ENCODE measurements around the gene MYO1F.

Gene MYO1F

DNA sequence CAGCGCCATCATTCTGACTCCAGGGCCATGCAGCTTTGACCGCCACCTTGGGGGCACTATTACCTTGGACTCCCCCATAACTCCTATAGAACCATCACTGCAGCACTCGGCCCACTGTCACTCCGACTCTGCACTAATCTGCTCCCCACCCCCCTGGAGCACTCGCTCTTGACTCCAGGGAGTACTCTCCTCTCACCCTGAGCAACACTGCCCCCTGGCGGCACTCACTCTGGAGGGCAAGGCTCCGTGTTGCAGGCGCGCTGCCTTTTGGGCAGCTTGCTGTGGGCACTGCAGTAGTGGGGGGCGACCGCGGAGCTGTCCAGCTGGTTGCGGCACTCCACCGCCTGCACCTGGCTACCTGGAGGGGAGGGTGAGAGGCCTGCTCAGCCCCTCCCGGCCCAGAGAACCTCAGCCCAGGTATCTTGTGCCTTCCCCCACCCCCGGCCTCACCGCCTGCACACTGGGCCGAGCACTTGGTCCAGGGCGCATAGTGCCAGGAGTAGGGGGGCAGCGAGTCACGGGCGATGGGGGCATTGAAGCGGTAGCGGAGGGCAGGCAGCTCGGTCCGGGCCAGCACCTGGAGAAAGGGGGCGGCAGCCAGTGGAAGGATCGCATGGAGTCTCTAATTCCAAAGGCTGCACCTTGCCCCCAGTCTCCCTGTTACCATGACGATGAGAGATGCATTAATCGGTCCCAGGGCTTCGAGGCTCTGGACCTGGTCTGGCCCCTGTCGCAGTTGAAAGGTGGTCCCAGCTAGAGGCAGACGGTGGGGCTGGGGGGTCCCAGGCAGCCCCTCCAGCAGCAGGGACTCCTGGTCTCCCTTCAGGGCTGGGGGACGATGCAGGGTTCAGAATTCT, 8.9 kb upstream of the MYO1F start:
- DNase-seq (ENCODE audit: low read depth) = no peak
- TF ChIP-seq, protein P1, sequence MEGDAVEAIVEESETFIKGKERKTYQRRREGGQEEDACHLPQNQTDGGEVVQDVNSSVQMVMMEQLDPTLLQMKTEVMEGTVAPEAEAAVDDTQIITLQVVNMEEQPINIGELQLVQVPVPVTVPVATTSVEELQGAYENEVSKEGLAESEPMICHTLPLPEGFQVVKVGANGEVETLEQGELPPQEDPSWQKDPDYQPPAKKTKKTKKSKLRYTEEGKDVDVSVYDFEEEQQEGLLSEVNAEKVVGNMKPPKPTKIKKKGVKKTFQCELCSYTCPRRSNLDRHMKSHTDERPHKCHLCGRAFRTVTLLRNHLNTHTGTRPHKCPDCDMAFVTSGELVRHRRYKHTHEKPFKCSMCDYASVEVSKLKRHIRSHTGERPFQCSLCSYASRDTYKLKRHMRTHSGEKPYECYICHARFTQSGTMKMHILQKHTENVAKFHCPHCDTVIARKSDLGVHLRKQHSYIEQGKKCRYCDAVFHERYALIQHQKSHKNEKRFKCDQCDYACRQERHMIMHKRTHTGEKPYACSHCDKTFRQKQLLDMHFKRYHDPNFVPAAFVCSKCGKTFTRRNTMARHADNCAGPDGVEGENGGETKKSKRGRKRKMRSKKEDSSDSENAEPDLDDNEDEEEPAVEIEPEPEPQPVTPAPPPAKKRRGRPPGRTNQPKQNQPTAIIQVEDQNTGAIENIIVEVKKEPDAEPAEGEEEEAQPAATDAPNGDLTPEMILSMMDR (conservative IDR thresholded peaks at IDR 0.05; ENCODE audit: low read depth, low read length) = peak; percentile 61
- H3K4me3 ChIP-seq (ENCODE audit: low read length) = no peak overlapping the region

DNA sequence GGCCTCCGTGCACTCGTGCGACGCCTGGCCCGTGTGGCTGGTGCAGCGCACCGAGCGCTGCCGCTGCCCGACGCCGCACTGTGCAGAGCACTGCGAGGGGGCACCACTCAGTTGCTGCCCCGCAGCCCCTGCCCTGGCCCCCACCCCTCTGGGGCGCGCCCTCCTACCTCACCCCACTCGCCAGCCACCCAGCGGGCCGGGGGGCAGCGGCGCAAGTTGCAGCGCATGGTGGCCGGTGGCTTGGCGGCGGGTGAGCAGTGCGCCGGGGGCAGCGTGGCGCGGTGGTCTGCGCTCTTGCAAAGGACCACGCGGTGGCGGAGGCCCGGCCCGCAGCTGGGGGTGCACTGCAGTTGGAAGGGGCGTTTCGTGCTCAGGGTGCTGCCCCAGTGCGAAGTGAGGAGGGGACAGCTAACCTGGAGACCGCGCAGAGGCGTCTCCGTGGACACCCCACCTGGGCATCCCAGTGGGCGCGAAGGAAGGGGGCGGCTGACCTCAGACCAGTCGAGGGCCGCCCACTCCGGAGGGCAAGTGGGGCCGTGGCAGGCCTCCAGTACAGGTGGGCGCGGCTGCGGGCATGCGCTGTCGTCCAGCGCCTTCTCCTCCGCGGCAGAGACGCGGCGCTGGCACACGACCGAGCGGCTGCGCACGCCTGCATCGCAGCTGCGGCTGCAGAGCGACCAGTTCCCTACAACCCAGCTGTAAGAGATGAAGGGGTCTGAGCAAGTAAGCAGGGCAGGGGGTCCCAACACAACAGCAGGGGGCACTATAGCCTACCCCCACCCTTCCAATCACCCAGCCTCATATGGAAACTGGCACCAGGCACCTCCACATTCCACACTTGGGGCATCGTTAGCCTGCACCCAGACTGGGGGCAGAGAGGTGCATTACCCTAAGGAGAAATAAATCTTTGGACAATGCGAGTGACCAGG, 8.0 kb upstream of the MYO1F start:
- TF ChIP-seq, protein P1 (conservative IDR thresholded peaks at IDR 0.05; ENCODE audit: low read depth, low read length) = no peak
- H3K4me3 ChIP-seq (ENCODE audit: low read length) = no peak overlapping the region
- no peak for DNase-seq (ENCODE audit: low read depth)

DNA sequence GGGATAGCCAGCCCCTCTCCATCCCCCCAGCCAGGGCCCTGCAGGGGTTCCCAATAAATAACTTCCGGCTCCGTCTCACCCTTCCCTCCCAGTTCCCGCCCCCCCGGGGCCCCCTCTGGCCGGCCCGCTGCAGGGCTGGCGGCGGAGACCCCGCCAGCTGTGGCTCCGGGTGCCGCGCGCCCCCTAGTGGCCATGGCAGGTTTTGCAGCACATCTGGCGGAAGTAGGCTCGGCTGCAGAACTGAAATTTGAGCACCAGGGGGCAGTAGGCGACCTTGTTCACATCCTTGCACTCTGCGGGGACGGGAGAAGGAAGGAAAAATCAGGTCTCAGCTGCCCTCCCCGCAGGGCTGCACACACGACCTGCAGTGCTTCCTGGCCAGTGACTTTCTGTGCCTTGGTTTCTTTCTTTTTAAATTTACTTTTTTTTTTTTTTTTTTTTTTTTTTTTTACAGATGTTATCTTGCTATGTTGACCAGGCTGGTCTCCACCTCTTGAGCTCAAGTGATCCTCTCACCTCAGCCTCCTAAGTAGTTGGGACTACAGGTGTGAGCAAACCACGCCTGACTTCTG, 3.6 kb upstream of the MYO1F start:
- no peak for DNase-seq (ENCODE audit: low read depth)
- TF ChIP-seq, protein P1 (conservative IDR thresholded peaks at IDR 0.05; ENCODE audit: low read depth, low read length) = peak; percentile 97
- H3K4me3 ChIP-seq (ENCODE audit: low read length) = no peak overlapping the region

DNA sequence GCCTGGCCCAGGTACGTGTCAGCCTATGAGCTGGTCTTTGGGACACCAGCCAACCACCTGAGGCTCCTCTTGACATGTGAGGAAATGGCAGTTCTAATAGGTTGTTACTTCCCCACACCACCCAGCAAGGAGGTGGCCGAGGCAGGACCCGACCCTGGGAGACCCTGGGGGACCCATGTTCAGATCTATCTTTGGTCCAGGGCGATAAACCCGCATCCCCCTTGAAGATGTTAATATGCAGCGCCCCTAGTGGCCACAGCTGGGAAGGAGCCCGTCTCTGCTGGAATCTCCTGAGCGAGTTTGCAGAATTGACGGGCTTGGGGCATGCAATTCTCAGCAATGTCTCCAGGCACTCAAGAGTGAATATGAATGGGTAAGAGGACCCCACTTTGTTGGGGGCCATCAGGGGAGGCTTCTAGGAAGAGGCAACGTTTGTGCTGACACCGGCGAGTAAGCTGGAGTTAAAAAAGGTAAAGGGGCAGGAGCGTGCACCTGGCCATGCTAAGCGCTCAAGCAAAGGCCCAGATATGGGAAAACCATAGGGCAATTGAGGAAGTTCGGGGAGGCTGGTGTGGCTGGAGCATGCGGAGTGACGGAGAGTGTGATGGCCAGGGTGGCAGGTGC, 1.5 kb upstream of the MYO1F start:
- TF ChIP-seq, protein P1 (conservative IDR thresholded peaks at IDR 0.05; ENCODE audit: low read depth, low read length) = peak; percentile 89
- no peak overlapping the region for H3K4me3 ChIP-seq (ENCODE audit: low read length)

DNA sequence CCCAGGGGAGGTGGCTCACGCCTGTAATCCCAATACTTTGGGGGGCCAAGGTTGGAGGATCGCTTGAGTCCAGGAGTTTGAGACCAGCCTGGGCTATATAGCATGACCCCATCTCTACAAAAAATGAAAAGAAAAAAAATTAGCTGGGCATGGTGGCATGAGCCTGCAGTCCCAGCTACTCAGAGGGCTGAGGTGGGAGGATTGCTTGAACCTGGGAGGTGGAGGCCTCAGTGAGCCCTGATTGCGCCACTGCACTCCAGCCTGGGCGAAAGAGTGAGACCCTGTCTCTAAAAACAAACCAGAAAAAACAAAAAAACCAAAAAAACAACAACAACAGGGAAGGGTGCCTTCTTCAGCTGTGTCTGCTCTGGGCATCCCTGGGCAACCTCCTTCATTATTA, 499 bp upstream of the MYO1F start:
- DNase-seq (ENCODE audit: low read depth) = no peak
- TF ChIP-seq, protein P1 (conservative IDR thresholded peaks at IDR 0.05; ENCODE audit: low read depth, low read length) = no peak
- no peak overlapping the region for H3K4me3 ChIP-seq (ENCODE audit: low read length)

More for the DNA sequence above, 1.5 kb upstream of the MYO1F start:
- DNase-seq (ENCODE audit: low read depth) = no peak

DNA sequence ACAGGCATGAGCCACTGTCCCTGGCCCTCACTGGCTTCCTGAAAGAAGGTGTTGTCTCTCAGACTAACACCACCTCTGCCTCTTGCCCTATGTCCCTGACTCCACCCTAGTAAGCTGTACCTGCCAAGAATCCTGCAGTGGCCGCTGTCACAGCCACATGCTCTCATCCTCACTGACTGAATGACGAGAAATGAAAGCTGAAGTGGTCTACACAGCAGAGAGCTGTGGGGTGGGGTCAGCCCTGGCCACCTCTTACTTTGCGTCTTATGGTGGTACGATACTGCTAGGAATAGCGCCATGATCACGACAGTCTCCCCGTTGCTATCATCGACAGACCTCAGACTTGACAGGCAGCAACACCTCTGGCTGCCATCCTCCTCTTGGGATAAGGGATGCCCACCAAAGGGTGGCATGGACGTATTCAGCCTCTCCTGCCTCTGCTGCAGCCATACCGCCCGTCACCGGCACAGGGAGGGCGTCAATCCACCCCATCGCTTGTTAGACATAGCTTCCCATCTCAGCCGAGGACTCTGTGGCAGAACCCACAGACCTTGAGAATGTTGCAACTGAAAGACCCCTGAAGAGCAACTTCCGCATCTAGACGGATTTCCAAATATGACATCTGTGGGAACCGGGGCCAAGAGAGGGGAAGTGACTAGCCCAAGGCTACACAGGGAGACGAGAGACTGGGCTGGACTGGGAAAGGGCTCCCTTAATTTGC, 809 bp downstream of the MYO1F start:
- no peak for DNase-seq (ENCODE audit: low read depth)
- H3K4me3 ChIP-seq (ENCODE audit: low read length) = no peak overlapping the region
- TF ChIP-seq, protein P1 (conservative IDR thresholded peaks at IDR 0.05; ENCODE audit: low read depth, low read length) = no peak

Measured in retinal pigment epithelial cell (primary cell).